ENCODE measurements around the gene SEPTIN5. TPM values are rescaled to one million over a fixed set of nuclear protein-coding genes. Genes with fewer than 3 reads are reported as not detected.

The SEPTIN5 gene
- total RNA-seq, 1 donor from 2014 or later, result 197 TPM

DNA sequence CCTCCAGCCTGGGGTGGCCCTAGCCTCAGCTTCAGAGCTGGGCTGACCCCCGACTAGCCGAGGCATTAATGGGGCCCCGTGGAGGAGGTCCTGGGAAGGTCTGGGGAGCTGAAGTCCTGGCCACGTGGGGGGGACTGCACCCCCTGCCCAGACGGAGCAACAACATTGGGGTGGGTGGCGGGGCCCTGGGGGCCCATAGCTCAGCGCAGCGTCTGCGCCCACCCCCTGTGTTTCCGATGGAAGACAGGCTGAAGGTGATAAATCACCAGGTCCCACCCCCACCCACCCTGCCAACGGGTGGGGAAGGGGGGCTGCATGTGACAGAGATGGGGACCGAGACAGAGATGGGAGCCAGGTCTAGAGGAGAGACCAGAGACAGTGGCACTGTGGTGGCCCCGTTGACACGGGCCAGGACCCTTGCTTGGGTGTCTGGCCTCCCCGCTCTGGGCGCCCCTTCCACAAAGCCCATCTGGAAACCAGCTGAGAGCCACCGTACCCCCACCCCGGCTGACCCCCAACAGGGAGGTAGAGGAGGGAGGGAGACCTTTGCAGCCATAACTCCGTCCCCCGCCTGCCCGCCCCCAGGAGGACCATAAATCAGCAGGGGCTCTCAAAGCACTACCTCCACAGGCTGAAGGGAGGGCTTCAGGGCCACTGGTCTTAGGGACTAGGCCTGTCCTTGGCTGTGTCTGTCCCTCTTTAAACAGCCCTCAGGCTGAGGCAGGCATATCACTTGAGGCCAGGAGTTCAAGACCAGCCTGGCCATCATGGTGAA lies 17.2 kb downstream of the SEPTIN5 start:
- Mint-ChIP-seq H3K27ac (ENCODE audit: unreplicated experiment) (no peak overlapping the region), H3K27me3 (ENCODE audit: low read depth) (no peaks in the 10 kb centered on the region), H3K4me1 (ENCODE audit: low read depth) (peaks cover 9% of the 10 kb centered on the region), H3K4me3 (ENCODE audit: unreplicated experiment) (no peak overlapping the region), H3K36me3 (ENCODE audit: low read depth) (no peaks in the 10 kb centered on the region), H3K9me3 (ENCODE audit: low read depth) (no peaks in the 10 kb centered on the region)
- TF ChIP-seq, protein P1, sequence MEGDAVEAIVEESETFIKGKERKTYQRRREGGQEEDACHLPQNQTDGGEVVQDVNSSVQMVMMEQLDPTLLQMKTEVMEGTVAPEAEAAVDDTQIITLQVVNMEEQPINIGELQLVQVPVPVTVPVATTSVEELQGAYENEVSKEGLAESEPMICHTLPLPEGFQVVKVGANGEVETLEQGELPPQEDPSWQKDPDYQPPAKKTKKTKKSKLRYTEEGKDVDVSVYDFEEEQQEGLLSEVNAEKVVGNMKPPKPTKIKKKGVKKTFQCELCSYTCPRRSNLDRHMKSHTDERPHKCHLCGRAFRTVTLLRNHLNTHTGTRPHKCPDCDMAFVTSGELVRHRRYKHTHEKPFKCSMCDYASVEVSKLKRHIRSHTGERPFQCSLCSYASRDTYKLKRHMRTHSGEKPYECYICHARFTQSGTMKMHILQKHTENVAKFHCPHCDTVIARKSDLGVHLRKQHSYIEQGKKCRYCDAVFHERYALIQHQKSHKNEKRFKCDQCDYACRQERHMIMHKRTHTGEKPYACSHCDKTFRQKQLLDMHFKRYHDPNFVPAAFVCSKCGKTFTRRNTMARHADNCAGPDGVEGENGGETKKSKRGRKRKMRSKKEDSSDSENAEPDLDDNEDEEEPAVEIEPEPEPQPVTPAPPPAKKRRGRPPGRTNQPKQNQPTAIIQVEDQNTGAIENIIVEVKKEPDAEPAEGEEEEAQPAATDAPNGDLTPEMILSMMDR (IDR thresholded peaks at IDR 0.05), result no peak
- DNase-seq (ENCODE audit: low spot score), result no peak

DNA sequence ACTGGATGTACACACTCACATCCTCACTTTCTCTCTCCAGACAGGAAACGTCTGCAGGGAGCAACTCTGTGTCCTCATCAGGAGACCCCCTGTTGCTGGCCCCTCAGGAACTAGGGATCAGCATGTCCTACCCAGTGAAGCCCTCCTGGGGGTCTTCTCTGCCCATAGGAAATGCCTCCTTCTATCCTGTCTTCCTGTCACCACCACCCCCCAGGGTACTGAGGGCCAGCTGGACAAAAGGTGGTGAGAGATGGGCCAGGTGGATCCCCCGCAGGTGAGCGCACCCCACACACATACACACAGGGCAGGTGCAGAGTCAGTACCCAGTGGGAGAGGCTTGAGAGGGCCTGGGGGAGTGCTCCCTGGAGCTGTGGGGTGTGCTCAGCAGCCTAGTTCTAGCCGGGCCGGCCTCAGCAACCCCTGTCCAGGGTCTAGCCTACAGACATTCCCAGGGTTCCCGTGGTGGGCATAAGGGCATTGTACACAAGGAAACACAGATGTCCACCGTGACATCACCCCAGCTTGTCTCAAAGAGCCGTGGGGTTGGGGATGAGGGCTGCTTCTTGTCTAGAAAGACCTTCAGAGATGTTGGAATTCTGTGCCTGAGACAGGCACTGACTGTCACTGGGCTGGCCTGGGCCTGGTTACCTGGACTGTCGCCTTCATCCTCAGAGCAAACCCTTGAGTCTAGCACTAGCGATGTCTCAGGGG lies 18.3 kb downstream of the SEPTIN5 start:
- no peaks in the 10 kb centered on the region for H3K36me3 Mint-ChIP-seq (ENCODE audit: low read depth)
- TF ChIP-seq, protein P1 (IDR thresholded peaks at IDR 0.05), result no peak
- no peak overlapping the region for H3K4me3 Mint-ChIP-seq (ENCODE audit: unreplicated experiment)
- no peaks in the 10 kb centered on the region for H3K9me3 Mint-ChIP-seq (ENCODE audit: low read depth)
- no peak for DNase-seq (ENCODE audit: low spot score)
- no peak overlapping the region for H3K27ac Mint-ChIP-seq (ENCODE audit: unreplicated experiment)
- H3K4me1 Mint-ChIP-seq (ENCODE audit: low read depth), result peaks cover 9% of the 10 kb centered on the region
- H3K27me3 Mint-ChIP-seq (ENCODE audit: low read depth), result no peaks in the 10 kb centered on the region

DNA sequence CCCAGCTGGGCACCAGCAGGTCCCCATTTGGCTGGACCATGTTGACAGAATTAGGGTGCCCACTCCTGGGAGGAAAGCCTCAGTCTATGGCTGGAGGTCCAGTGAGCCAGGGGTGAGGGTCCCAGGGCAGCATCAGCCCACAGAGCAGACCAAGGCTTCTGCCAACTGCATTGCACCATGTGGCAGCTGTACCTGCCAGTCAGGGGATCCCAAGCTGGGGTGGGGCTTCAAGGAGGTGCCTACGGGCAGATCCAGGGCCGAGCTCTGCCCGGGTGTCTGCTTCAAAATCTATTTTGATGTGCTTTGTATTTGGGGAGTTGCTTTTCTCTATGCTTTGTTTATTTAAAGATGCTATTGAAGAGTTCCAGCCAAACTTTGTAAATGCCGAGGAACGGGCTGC lies 19.5 kb downstream of the SEPTIN5 start:
- TF ChIP-seq, protein P1 (IDR thresholded peaks at IDR 0.05), result no peak

DNA sequence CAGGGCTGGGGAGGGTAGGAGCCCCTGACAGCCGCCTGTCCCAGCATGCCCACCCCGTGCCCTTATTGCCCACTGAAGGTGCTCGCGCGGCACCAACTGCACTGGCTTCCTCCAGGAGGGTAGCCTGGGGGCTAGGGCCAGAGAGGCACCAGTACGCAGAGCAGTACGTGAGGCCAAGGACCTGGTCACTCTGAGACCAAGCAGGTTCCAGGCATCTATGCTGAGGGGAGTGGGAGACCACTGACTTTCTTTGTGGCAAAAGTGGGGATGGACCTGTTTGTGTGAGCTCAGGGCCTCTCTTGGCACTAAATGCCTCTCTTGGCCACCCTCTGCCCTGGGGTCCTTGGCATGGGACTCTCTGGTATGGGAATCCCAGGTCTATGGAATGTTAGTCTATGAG lies 19.9 kb downstream of the SEPTIN5 start:
- H3K4me1 Mint-ChIP-seq (ENCODE audit: low read depth), result peaks cover 9% of the 10 kb centered on the region
- H3K4me3 Mint-ChIP-seq (ENCODE audit: unreplicated experiment), result no peak overlapping the region
- DNase-seq (ENCODE audit: low spot score), result no peak
- H3K9me3 Mint-ChIP-seq (ENCODE audit: low read depth), result no peaks in the 10 kb centered on the region
- TF ChIP-seq, protein P1 (IDR thresholded peaks at IDR 0.05), result no peak
- no peak overlapping the region for H3K27ac Mint-ChIP-seq (ENCODE audit: unreplicated experiment)
- H3K36me3 Mint-ChIP-seq (ENCODE audit: low read depth), result no peaks in the 10 kb centered on the region
- no peaks in the 10 kb centered on the region for H3K27me3 Mint-ChIP-seq (ENCODE audit: low read depth)

More for the DNA sequence above, 19.5 kb downstream of the SEPTIN5 start:
- H3K4me1 Mint-ChIP-seq (ENCODE audit: low read depth), result peaks cover 9% of the 10 kb centered on the region
- no peak overlapping the region for H3K27ac Mint-ChIP-seq (ENCODE audit: unreplicated experiment)
- no peak overlapping the region for H3K4me3 Mint-ChIP-seq (ENCODE audit: unreplicated experiment)
- no peaks in the 10 kb centered on the region for H3K36me3 Mint-ChIP-seq (ENCODE audit: low read depth)
- no peaks in the 10 kb centered on the region for H3K27me3 Mint-ChIP-seq (ENCODE audit: low read depth)
- no peak for DNase-seq (ENCODE audit: low spot score)
- H3K9me3 Mint-ChIP-seq (ENCODE audit: low read depth), result no peaks in the 10 kb centered on the region

DNA sequence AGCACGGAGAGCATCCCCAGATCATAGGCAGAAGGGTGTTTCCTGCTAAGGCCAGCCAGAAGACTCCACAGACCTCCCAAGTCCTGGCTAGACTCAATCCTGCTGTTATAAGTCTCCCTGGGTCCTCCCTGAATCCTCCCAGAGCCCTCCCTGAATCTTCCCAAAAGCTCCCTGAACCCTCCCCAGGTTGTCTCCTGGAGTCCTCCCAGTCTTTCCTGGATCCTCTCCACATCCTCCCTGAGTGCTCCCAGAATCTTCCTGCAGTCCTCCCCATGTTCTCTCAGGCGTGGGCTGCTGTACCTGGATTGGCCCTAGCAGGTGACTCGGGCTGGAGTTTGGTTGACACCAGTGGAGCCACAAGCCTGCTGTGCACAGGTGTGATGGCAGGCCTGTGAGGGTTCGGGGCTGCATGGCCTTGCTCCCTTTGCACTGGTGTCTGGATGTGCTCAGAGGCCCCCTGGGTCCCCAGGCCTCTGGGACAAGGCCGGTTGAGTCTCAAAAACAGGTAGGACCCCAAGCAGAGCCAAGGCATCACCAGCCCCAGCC lies 20.6 kb downstream of the SEPTIN5 start:
- DNase-seq (ENCODE audit: low spot score), result no peak
- Mint-ChIP-seq H3K27ac (ENCODE audit: unreplicated experiment) (no peak overlapping the region), H3K9me3 (ENCODE audit: low read depth) (no peaks in the 10 kb centered on the region), H3K4me3 (ENCODE audit: unreplicated experiment) (no peak overlapping the region), H3K36me3 (ENCODE audit: low read depth) (no peaks in the 10 kb centered on the region), H3K4me1 (ENCODE audit: low read depth) (peaks cover 9% of the 10 kb centered on the region), H3K27me3 (ENCODE audit: low read depth) (no peaks in the 10 kb centered on the region)
- TF ChIP-seq, protein P1 (IDR thresholded peaks at IDR 0.05), result no peak
